Measurements from ENCODE around the gene NARF.

The NARF gene

DNA sequence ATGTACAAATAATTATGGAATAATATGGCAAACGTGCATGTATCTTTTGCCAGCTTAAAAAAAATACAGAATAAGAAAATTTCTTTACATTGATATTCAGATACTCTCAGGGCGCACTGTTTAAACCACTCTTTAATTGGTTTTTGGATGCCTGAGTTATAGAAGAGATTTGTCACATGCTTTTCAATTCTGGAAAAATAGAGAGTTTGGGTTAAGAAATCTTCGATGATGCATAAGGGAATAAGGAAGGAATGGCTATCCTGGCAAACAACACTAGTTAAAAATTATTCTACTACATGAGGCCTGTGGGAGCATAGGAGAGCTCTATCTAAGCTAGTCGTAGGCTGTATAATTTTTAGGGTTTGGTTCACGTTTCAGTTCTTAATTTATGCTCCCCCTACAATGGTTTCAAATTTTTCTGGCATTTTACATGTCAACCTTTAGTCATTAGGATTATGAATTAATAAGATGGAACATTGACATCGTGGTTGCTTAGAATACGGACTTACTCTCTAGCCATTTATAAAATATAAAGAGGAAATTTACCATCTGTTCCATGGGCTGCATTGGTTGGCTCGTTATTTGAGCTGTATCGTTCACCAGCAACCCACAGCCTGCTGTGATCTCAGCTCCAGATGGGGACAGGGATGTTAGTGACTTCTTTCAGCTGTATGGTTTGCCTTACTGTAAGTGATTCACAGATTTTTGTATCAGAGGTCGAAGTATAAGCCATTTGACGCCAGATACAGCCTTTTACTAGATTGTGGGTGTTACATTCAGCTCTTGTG, 15.9 kb downstream of the NARF start:
- no peak for DNase-seq (ENCODE audit: low read depth)

DNA sequence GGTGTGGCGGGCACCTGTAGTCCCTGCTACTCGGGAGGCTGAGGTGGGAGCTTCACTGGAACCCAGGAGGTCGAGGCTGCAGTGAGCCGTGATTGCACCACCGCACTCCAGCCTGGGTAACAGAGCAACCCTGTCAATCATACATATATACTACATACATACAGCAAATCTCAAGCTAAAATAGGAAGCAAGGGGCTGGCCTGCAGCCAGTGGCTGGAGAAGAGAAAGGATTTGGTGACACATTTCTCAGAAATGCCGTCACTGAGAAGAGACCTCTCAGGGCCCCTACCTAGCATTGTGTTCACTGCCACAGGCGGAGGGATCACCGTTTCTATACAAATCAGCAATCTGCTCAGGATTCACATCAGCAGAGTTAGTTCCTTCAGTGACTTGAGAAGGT, 16.9 kb downstream of the NARF start:
- no peak for DNase-seq (ENCODE audit: low read depth)

DNA sequence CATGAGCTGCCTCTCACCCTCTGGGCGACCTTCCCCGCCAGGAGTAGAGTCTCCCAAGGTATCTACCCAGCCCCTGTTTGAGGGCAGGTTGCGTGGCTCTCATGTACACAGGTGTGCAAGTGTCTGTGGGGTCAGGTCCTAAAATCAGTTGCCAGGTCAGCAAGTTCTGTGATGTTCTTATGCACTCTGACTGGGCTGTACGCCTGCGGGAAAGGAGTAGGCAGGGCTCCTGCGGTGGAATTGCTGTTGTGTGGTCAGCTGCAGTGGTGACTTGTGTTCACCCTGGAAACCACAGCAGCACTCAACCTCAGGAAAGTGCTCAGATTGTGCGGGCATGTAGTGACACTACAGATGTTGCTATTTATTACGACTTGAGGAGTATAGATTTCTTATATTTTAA, 19.4 kb downstream of the NARF start:
- no peak for DNase-seq (ENCODE audit: low read depth)

DNA sequence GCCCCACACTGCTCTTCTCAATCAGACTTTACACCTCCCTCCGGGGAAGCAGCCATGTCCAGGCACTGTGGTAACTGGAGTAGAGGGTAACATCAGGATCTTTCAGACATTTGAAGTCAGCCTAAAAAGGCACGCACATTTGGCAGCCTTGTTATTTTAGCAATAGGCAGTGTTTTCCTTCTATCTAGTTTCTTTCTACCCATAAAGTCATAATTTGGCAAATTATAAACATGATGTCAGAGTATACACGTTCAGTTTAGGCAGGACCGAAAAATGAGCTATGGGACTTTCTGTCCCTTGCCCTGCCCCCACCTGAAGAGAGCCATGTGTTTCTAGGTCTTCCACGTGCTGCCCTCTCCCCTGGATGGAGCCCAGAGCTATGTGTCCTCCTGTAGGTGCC, 21.1 kb downstream of the NARF start:
- DNase-seq (ENCODE audit: low read depth): no peak

DNA sequence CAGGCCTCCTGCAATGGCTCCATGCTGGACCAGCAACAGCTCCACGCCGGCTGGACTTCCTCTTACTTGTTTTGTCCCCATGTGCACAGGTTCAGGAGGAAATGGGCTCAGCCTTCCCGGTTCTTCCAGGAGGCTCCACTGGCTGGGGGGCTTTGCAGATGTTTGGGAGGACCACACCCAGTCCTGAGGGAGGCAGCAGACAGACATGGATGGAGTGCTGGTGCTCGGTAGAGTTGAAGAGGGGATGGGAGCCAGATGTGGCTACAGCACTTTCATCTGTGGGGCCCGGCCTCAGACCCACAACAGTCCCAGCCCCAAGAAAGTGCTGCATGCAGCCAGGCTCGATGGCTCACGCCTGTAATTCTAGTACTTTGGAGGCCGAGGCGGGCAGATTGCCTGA, 21.8 kb downstream of the NARF start:
- no peak for DNase-seq (ENCODE audit: low read depth)

DNA sequence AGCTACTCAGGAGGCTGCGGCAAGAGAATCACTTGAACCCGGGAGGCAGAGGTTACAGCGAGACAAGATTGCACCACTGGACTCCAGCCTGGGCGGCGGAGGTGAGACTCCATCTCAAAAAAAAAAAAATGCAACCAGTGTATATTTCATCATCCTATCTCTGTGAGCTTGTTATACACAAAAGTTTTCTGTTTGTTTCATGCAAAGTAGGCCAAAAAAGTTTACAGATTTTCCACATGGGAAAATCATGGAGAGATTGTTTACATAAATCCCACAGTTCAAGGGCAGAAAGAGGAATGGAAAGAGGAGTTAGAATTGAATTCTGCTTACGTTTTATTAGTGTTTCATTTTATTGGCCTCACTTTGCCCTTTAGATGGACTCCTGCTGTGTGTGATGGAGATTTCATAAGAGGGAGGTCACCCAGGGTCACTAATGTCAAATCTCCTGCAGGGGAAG, 24.7 kb downstream of the NARF start:
- DNase-seq (ENCODE audit: low read depth): no peak

DNA sequence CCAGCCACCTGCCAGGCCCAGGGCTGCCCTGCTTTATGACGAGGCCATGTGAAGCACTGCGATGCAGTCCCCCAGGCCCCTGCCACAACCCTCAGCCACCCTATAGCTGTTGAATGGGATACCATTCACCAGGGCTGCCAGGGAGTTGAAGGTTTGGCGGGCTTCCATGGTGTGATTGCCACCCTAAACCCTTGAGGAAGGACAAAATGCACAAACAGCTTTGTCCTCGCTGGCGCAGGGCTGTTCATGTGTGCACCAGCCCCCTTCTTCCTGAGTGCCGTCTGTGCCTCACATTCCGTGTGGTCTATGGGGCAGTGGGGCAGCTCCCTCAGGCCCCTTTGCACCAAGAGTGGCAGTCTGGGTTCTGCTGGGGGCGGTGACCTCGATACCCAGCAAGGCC, 25.3 kb downstream of the NARF start:
- no peak for DNase-seq (ENCODE audit: low read depth)

DNA sequence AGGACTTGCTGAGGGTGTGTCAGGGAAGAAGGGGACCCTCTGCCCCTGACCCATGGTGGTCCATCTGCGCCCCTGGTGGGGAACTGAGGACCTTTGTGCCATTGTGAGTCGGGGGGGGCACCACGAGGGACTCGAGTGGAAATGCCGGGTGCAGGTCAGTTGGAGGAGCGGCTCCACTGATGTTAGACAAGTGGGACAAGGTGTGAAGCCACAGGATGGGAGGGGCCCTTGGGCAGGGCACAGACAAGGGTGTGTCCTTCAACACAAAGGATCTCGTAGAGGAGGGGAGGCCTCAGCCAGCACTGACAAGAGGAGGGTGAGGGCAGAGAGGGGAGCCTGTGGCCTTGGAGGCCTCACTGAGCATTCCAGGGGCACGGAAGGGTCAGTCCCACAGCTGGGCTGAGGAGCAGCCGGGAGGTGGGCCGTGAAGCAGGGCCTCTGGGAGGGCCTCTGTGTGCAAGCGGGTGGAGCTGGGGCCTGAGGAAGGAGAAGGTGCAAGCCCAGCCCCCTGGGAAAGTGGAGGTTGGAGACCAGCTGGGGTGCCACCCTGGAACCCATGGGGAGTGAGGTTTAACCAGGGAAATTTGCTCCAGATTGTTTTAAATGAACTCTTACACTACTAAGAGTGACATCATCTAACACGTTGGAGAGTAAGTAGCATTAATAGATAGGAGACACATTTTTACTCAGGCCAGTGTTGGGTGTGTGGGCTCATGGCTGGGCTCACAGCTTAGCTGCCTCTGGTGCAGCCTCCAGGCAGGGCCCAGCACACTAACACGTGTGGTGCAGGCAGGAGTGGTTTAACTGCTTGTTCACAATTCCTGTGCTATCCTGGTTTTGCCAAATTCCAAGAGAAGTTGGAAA, 27.9 kb downstream of the NARF start:
- DNase-seq (ENCODE audit: low read depth): no peak

DNA sequence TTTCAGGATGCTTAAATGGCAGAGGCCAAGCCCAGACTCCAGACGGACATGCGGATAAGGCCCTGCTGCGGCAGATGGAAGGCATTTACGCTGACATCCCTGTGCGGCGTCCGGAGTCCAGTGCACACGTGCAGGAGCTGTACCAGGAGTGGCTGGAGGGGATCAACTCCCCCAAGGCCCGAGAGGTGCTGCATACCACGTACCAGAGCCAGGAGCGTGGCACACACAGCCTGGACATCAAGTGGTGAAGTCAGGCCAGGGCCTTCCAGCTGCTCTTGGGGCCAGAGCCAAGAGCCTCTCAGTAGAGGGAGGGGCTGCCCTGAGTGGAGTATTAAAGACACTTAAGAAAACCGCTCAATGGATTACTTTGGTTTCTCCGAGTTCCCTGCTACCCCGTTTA, 29.4 kb downstream of the NARF start:
- DNase-seq (ENCODE audit: low read depth): no peak

DNA sequence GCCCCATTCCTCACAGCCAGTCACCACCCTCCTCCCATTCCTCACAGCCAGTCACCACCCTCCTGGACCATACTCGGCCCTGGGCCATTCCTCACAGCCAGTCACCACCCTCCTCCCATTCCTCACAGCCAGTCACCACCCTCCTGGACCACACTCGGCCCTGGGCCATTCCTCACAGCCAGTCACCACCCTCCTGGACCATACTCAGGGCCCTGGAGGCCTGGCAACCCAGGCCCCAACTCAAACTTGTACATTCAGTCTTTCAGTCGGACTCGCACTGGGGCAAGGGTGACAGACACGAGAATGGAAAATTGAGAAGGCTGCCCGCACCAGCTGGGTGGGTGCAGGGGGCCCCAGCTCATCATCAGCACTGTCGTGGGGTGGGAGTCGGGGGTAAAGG, 30.6 kb downstream of the NARF start:
- no peak for DNase-seq (ENCODE audit: low read depth)

DNA sequence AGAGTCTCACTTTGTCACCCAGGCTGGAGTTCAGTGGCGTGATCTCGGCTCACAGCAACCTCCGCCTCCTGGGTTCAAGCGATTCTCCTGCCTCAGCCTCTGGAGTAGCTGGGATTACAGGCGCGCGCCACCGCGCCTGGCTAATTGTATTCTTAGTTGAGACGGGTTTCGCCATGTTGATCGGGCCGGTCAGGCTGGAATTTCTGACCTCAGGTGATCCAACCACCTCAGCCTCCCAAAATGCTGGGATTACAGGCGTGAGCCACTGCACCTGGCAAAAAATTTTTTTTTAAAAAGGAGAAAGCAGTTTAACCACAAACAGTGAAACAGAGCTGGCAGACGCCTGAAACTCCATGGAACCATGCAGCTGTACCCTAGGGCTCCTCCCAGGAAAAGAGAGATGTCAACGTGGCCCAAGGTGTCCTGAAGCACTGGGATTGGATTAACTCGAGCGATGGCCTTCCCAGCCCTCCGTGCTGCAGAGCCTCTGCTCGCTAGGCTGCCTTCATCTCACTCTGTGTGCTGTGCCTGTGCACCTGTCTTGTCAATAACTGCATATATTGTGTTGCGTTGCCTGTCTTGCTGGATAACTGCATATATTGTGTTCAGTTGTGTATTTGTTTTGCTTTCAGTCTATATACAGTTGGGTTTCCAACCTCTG, 31.4 kb downstream of the NARF start:
- no peak for DNase-seq (ENCODE audit: low read depth)

DNA sequence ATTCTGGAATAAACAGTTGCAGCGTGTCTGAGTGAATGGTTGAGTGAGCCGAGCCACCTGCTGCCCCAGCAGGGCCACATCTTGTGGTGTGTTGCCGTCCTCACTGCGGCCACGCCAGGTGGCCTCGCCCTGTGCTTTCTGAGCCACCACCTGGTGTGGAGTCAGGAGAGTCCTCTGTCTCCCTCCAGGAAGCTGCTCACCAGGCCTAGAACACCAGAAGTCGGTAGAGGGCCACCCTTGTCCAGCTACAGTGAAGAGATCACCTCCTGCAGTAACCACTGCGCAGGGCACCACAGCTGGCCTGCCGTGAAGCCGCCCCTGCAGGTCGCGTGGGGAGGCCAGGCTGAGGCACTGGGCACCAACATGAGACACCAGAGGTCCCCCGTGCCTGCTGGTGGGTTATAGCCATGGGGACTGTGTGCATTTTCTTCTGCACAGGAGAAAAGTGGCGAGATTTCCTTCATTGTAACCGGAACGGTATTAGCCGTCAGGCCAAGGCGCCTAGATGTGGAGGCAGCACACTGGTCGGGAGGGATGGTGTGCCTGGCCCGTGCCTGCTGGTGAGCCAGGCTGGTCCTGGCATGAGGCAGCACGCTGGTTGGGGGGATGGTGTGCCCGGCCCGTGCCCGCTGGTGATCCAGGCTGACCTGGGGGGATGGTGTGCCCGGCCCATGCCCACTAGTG, 32.1 kb downstream of the NARF start:
- DNase-seq (ENCODE audit: low read depth): no peak

DNA sequence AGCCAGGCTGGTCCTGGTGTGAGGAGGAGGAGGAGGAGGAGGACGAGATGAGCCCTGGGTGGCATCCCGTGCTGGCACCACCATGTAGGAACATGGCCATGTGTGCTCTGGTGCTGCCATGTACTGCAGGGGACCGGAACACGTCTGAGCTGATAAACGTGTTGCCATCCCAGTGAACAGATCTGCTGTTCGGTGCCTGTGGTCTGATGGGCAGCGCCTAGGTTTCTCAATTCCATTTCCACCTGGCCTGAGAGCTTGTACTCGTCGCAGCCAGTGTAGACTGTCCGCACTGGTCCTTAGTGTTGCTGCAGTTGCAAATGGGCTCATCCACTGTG, 32.6 kb downstream of the NARF start:
- no peak for DNase-seq (ENCODE audit: low read depth)

DNA sequence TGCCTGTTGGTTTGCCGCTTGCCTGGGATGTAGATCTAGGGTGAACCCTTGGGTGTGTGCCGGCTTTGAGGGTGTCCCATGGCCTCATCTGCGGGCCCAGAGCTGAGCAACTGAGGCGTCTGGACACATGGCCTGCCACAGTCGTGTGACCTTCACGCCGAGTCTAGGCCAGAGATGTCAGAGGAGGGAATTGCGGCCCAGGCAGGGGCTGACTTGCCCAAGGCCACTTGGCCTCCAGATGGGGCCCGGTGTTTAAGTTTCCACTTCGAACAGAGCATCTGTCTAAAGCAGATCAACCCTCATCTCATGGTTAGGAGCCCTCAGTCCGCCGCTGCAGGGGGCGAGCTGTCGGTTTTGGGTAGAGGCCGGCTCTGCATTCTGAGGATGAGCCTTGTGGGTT, 33.0 kb downstream of the NARF start:
- DNase-seq (ENCODE audit: low read depth): no peak

DNA sequence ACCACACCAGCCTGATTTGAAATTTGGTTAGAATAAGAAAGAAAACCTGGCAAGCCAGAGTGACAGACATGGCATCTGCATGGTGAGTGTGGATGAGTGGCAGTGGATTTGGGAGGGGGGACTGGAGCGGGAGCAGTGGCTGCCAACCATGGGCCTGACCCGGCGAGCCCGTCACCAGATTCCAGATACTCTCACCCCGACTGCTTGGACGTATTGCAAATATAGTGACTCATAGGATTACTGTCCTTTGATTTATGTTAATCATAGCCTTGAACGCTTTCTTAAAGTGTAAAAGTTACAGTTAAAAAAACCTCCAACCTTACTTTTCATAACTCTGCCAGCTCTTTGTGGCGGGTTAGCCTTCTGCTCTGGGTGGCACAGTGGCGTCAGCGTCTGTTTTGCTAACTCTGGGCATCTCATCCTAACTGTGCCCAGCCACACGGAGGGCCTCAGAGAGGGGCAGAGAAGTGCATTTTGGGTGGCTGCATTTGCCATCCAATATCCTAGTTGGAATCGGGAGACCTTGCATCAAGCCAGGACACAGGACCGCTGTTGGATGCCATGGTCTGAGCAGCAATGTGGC, 34.2 kb downstream of the NARF start:
- no peak for DNase-seq (ENCODE audit: low read depth)

DNA sequence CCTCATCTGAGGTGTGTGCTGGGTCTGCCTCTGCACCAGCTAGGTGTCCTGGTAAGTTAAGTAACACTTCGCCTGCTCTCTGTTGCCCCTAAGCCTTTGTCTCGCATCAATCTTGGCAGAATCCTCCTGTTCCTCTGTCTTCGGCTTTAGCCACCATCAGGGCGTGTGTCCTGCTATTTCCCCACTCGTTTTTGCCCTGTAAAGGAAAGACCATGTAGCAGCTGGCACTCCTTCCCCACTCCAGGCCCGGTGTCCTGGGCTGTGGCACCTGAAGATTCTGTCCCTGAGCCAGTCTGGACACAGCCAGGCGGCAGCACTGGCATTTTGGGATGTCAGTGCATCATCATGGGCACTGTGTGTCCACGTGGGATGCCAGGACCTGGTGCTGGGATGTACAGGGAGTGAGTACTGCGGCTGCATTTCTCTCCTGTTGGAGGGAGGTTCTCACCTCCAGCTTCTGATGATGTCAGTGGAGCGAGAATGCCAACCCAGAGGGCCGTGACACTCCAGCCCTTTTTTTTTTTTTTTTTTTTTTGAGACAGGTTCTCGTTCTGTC, 34.8 kb downstream of the NARF start:
- no peak for DNase-seq (ENCODE audit: low read depth)

DNA sequence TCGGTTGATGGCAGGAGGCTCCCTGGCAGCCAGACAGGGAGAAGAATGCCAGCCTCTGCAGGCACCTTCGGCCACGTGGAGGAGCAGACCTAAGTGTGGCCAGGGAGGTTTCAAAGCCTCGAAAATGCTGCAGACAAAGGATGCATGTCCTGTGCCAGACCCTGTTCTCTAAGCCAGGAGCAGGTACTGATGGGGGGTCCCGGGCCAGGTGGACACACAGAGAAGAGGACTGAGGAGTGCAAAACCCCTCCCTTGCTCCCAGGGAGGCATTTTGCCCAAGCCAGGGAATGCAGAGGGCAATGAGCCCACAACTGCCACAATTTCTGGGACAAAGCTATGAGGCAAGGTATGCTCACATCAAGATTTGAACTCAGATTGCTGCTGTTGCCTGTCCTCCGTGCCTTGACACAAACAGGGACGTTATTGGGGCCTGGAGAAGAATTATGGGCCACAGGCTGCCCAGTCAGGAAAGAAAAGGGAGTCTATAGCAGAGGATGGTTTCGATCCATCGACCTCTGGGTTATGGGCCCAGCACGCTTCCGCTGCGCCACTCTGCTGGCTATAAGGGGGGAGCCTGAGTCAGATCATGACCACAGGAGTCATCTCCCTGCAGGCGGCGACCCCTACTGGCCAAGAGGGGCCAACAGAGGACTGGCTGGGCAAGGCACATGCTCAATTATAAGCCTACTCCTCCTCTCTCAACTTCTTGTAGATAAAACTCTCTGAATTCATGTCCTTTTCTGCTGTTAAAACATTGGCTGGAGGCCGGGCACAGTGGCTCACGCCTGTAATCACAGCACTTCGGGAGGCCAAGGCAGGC, 35.9 kb downstream of the NARF start:
- DNase-seq (ENCODE audit: low read depth): peak; percentile 82

DNA sequence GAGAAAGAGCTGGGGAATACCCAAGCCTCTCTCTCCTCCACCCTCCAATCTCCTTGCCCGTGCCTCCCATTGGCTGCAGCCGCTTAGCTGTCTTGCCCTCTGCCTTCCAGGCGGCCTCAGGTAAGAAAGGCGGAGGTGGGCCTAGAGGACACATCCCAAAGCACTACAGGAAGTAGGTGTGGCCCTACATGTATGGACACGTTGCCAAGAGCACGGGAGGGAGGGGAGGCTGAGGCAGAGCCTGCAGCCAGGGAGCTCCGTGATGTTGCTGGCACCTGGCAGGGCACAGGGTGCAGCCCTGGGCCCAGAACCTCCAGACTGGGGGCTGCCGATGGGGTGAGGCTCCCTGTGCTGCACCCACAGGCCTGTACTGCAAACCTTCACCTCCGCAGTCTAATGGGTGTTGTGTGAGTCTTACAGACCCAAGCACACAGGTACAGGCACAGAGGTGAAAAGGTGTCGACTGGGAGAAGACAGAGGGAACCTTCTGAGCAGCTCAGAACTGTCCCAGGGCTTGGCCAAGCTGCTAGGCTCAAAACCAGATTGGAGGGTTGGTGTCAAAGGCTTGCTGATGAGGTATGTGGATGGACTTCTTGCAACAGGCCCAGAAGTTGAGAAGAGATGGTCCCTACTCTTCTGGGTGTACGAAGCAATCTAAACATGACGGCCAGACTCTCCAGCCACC, 37.4 kb downstream of the NARF start:
- DNase-seq (ENCODE audit: low read depth): no peak

DNA sequence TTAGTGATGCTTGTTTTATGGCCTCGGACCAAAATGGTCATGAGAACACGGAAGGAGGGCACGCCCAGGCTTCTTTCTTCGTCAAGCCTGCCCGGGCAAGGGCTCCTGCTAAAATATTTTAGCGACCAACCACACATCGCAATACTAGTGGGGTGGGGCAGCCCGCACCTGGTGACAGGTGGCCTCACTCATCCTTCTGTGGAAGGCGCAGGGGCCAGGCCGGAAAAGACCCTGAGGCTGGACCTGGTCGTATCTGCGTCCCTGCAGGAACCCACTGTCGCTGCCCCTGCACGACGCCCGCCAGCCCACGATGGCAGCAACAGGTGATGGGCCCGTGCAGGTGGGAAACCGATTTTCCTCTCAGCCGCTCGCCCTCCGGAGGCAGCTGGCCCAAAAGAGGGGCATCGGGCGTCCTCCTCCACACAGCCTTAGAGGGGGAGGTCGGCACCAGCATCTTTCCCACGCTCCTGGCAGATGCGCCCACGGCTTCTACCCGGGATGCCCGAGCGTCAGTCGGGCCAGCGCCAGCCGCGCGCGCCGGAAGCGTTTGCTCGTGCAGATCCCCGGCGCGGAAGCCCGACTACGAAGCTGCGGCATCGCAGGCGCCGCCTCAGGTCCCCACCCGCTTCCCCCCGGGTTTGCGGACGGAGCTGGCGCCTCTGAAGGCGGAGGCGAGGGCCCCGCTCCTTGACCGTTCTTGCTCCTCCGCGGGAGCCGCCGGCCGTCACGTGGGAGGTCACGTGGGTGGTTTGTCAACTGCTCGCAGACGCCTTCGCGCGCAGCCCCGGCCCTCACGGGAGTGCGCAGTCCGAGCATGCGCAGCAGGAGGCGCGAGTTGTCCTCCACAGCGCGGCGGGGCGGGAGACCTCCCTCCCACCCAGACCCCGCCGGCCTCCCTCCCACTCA, 38.2 kb downstream of the NARF start:
- peak; percentile 89 for DNase-seq (ENCODE audit: low read depth)
